ENCODE results near the gene LARP1. TPM values are rescaled to one million over a fixed set of nuclear protein-coding genes. Genes with fewer than 3 reads are reported as not detected.

The LARP1 gene
- total and polyA plus RNA-seq, 2 experiments from 2014 or later, result 133 to 302 TPM

GRCh38 chr5:154756868-154757813, 2.0 kb downstream of the LARP1 start:
- Histone ChIP-seq H4K20me1 (replicated peaks; ENCODE audit: insufficient read depth) (peaks cover 40% of the 10 kb centered on the region), H3K9me2 (ENCODE audit: insufficient read depth) (no peaks in the 10 kb centered on the region), H3K27ac (ENCODE audit: low read depth) (peak overlapping the region; percentile 91), H3F3A (replicated peaks; ENCODE audit: low read depth) (peaks cover 12% of the 10 kb centered on the region), H3K4me3 (peak overlapping the region; percentile 100), H3K4me1 (ENCODE audit: insufficient read depth) (peaks cover 61% of the 10 kb centered on the region), H3K79me2 (replicated peaks; ENCODE audit: insufficient read depth) (peaks cover 78% of the 10 kb centered on the region), H3K27me3 (ENCODE audit: insufficient read depth) (no peaks in the 10 kb centered on the region), H2AFZ (no peak overlapping the region), H3K36me3 (ENCODE audit: insufficient read depth) (no peaks in the 10 kb centered on the region), H3K4me2 (peak overlapping the region; percentile 95)
- peak overlapping the region; percentile 98 for H3K27ac Mint-ChIP-seq
- peaks cover 56% of the 10 kb centered on the region for H3K4me1 Mint-ChIP-seq
- peak overlapping the region; percentile 98 for H3K4me3 Mint-ChIP-seq
- no peak for ATAC-seq
- H3K9me3 Mint-ChIP-seq, result peaks cover 4% of the 10 kb centered on the region; the same call in 2 of the 3 replicates
- peak; percentile 56 for DNase-seq (ENCODE audit: low spot score)
- H3K27me3 Mint-ChIP-seq (ENCODE audit: insufficient read depth, low read depth, poor library complexity), result peaks cover 9% of the 10 kb centered on the region
- TF ChIP-seq POLR2AphosphoS5 (IDR thresholded peaks at IDR 0.05; ENCODE audit: low read depth) (0 out of 2 replicates have a peak, but pooled peaks have one; percentile 18), JUNB (IDR thresholded peaks at IDR 0.05; ENCODE audit: unreplicated experiment) (no peak)
- H3K36me3 Mint-ChIP-seq (ENCODE audit: low read depth), result peaks cover 11% of the 10 kb centered on the region

GRCh38 chr5:154757814-154758406, 2.7 kb downstream of the LARP1 start:
- peak overlapping the region; percentile 98 for H3K4me2 ChIP-seq
- peak overlapping the region; percentile 94 for H3K27ac ChIP-seq (ENCODE audit: low read depth)
- H3K79me2 ChIP-seq (replicated peaks; ENCODE audit: insufficient read depth), result peaks cover 80% of the 10 kb centered on the region

More at GRCh38 chr5:154757814-154758406, 2.7 kb downstream of the LARP1 start:
- no peak for TF ChIP-seq EZH2 (IDR thresholded peaks at IDR 0.05; ENCODE audit: low read depth, unreplicated experiment)
- peak; percentile 14; the same call in 1 of the 2 replicates for TF ChIP-seq POLR2AphosphoS5 (IDR thresholded peaks at IDR 0.05; ENCODE audit: low read depth)
- no peak for TF ChIP-seq CTCF (conservative IDR thresholded peaks at IDR 0.05; ENCODE audit: low read depth in 2 of 2)
- DNase-seq (ENCODE audit: low spot score) (no peak), ATAC-seq (no peak)
- H3K36me3 ChIP-seq (ENCODE audit: insufficient read depth), result no peaks in the 10 kb centered on the region
- Mint-ChIP-seq H3K27me3 (ENCODE audit: insufficient read depth, low read depth, poor library complexity) (peaks cover 12% of the 10 kb centered on the region), H3K4me3 (peak overlapping the region; percentile 98), H3K36me3 (ENCODE audit: low read depth) (peaks cover 11% of the 10 kb centered on the region), H3K27ac (peak overlapping the region; percentile 82), H3K9me3 (peaks cover 4% of the 10 kb centered on the region; the same call in 2 of the 3 replicates), H3K4me1 (peaks cover 60% of the 10 kb centered on the region)
- no peak overlapping the region for H2AFZ ChIP-seq
- H3K4me3 ChIP-seq, result peak overlapping the region; percentile 82
- no peaks in the 10 kb centered on the region for H3K9me2 ChIP-seq (ENCODE audit: insufficient read depth)
- peaks cover 48% of the 10 kb centered on the region for H4K20me1 ChIP-seq (replicated peaks; ENCODE audit: insufficient read depth)
- peaks cover 64% of the 10 kb centered on the region for H3K4me1 ChIP-seq (ENCODE audit: insufficient read depth)
- peaks cover 10% of the 10 kb centered on the region for H3F3A ChIP-seq (replicated peaks; ENCODE audit: low read depth)
- no peaks in the 10 kb centered on the region for H3K27me3 ChIP-seq (ENCODE audit: insufficient read depth)

Measured in GM23338 (cell line).